Breast epithelium (tissue), 4 donors: ENCODE results near the gene DNAL4. TPM values are rescaled to one million over a fixed set of nuclear protein-coding genes. Genes with fewer than 3 reads are reported as not detected.
A peak's percentile ranks its signal among the peaks of the same experiment; 100 is the strongest.

ENCODE experiments used
- DNase-seq, 2 donors: peaks; one replicate each; pipeline ENCODE4 v3.0.0-alpha.2; 2019; ENCODE audit warnings: low spot score in 2 of 2
- H3K27ac ChIP-seq, 2 donors: fragments of 200-600 bp; sonication (generic) in 1 of 2; one replicate each; pipeline ENCODE4 v1.5.1; 2016 to 2019; ENCODE audit warnings: mild to moderate bottlenecking in 1 of 2
- H3K27me3 ChIP-seq, 2 donors: fragments of 200-600 bp; sonication (generic) in 1 of 2; one replicate each; pipeline versions ENCODE4 v1.5.1 to v1.6.0; 2017 to 2019; ENCODE audit warnings: control low read depth in 1 of 2, mild to moderate bottlenecking in 1 of 2
- H3K36me3 ChIP-seq: fragments of 200-600 bp; one replicate; pipeline ENCODE4 v1.5.1; 2019
- H3K4me1 ChIP-seq, 2 donors: fragments of 200-600 bp; sonication (generic); one replicate each; pipeline ENCODE4 v1.5.1; 2016 to 2019; ENCODE audit warnings: control low read depth in 1 of 2
- H3K4me3 ChIP-seq, 3 donors: fragments of 200-600 bp; sonication (generic); 1 replicate in 2 of 3; 2 replicates in 1 of 3; pipeline ENCODE4 v1.5.1; 2016 to 2019; ENCODE audit warnings: mild to moderate bottlenecking in 3 of 3, moderate library complexity in 2 of 3
- H3K9me3 ChIP-seq, 2 donors: fragments of 200-600 bp; sonication (generic) in 1 of 2; one replicate each; pipeline ENCODE4 v1.5.1; 2016 to 2019; ENCODE audit warnings: control low read depth in 1 of 2
- POLR2A ChIP-seq: fragments of 450-650 bp; IDR thresholded peaks from one replicate; pipeline ENCODE4 v1.6.1; 2016; ENCODE audit warnings: antibody characterized with exemption, mild to moderate bottlenecking, moderate library complexity
- POLR2AphosphoS5 ChIP-seq, 3 donors: sonication (generic); formaldehyde crosslinking; IDR thresholded peaks; one replicate each; pipeline ENCODE4 v1.6.1; 2017; ENCODE audit warnings: antibody characterized with exemption in 3 of 3
- intact Hi-C: fragments of 100-400 bp; cut with DNase I; formaldehyde crosslinking; loops from one replicate; pipeline ENCODE4 v1.15.1; 2023; ENCODE audit warnings: low total_unique reads
- total RNA-seq, 3 donors: library from RNA; depleted of rRNA; stranded (reverse); fragments of >200 nt; gene quantifications; one replicate each; pipeline ENCODE4 v1.1.0, GENCODE V29; 2016
- TF ChIP-seq, protein P1 (sequence below), 3 donors: fragments of 450-650 bp; IDR thresholded peaks; one replicate each; pipeline ENCODE4 v1.5.1; 2016 to 2017; ENCODE audit warnings: antibody characterized with exemption in 3 of 3, mild to moderate bottlenecking in 3 of 3, moderate library complexity in 3 of 3

The DNAL4 gene
- total RNA-seq, 3 donors from 2014 or later, result 17.8 to 31.2 (median 21.3) TPM

DNA sequence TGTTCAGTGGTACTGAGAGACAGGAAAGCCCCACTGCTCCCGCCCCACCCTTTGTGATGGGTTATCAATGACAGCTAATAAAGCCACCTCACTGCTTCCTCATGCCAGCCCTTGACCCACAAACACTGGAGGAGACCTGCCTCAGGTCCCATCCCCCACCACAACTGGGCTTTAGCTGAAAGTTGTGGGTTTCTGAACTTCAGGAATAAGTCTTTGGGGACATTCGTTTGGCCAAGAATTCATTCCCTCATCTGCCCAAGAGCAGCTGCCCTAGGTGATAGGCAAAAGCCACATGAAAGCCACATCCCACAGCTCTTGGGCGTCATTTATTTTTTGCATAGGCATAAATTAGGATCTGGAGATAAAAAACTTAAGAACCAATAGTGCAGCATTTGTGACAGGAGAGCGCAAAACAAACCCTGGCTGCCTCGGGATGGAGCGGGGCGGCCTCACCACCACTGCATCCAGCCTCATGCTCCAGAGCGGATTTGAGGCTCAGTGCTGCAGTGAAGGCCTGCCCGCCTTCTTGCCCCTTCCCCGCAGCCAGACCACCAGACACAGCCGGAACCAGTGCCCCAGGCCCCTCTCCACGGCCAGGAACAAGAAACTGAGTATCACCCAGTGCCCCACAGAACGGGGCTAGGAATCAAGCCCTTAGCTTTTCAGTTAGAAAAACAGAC is 59.4 kb downstream of the DNAL4 start:
- TF ChIP-seq POLR2AphosphoS5 (IDR thresholded peaks at IDR 0.05) (no peak), POLR2A (no peak)
- TF ChIP-seq, protein P1, sequence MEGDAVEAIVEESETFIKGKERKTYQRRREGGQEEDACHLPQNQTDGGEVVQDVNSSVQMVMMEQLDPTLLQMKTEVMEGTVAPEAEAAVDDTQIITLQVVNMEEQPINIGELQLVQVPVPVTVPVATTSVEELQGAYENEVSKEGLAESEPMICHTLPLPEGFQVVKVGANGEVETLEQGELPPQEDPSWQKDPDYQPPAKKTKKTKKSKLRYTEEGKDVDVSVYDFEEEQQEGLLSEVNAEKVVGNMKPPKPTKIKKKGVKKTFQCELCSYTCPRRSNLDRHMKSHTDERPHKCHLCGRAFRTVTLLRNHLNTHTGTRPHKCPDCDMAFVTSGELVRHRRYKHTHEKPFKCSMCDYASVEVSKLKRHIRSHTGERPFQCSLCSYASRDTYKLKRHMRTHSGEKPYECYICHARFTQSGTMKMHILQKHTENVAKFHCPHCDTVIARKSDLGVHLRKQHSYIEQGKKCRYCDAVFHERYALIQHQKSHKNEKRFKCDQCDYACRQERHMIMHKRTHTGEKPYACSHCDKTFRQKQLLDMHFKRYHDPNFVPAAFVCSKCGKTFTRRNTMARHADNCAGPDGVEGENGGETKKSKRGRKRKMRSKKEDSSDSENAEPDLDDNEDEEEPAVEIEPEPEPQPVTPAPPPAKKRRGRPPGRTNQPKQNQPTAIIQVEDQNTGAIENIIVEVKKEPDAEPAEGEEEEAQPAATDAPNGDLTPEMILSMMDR (IDR thresholded peaks at IDR 0.05), result no peak
- Histone ChIP-seq H3K4me1 (peaks cover 12 to 20% of the 10 kb centered on the region in 2 donors), H3K36me3 (peaks cover 28% of the 10 kb centered on the region), H3K9me3 (no peaks in the 10 kb centered on the region), H3K27me3 (no peaks in the 10 kb centered on the region), H3K27ac (peak overlapping the region; percentile 81 to 87), H3K4me3 (no peak overlapping the region)
- intact Hi-C loops, result loop anchor here (5.0 kb wide), 1 partner anchor 558 kb away; no protein-coding TSS in a partner anchor
- DNase-seq, result no peak

DNA sequence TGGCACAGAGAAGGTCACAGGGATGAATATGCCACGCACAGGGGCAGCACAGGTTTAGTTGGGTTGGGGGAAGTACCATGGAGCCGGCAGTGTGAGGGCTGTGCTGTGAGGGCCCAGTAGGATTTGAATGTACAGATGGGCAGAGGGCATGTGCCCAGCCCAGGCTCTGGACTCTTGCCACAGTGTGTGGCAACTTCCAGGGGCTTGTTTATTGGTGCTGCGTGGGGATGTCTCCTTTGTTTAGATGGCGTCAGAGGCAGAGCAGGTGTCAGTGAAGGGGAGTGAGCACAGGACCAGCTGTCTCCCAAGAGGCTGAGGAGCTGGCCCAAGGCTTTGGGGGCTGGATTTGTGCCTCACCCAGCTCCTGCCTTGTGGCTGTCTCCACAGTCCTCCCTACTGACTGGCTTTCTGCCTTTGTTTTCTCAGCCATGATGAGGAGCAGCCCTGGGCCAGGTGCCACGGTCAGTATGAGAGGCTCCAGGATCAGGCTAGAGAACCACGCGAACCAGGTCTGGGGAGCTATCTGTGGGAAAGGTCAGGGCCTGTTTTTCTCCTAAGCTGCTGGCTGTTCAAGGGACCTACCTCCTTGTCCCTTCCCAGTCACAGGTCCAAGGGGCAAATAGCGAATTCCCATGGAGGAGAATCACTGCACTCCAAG is 60.1 kb downstream of the DNAL4 start:
- intact Hi-C loops, result loop anchor here (5.0 kb wide), 1 partner anchor 558 kb away; no protein-coding TSS in a partner anchor
- Histone ChIP-seq H3K27me3 (no peaks in the 10 kb centered on the region), H3K36me3 (peaks cover 32% of the 10 kb centered on the region), H3K27ac (peak overlapping the region; percentile 81 to 87), H3K4me1 (peaks cover 12 to 20% of the 10 kb centered on the region in 2 donors), H3K4me3 (no peak overlapping the region), H3K9me3 (no peaks in the 10 kb centered on the region)
- TF ChIP-seq, protein P1 (IDR thresholded peaks at IDR 0.05), result no peak
- TF ChIP-seq POLR2AphosphoS5 (IDR thresholded peaks at IDR 0.05) (no peak), POLR2A (no peak)
- DNase-seq, result peak; percentile 64 to 69

DNA sequence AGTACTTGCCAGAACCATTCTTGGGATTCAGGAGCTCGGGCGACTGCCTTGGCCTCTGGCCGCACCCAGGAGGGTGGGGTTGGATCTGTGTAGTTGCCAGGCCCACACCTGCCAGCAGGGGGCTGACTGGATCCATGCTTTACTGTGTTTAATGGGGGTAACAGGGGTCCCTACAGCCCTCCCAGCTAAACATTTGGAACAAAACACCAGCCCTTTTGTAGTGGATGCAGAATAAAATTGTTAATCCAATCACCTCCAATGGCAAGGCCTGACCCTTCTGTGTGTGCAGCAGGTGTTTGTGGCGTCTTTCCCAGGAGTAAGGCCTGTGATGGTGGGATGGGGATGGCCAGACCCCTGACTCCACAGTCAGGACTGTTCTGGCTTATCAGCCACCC is 60.6 kb downstream of the DNAL4 start:
- Histone ChIP-seq H3K27me3 (no peaks in the 10 kb centered on the region), H3K36me3 (peaks cover 30% of the 10 kb centered on the region), H3K27ac (peak overlapping the region; percentile 81 to 87), H3K4me3 (no peak overlapping the region), H3K9me3 (no peaks in the 10 kb centered on the region), H3K4me1 (peaks cover 12 to 20% of the 10 kb centered on the region in 2 donors)
- intact Hi-C loops, result loop anchor here (5.0 kb wide), 1 partner anchor 559 kb away; no protein-coding TSS in a partner anchor
- DNase-seq, result no peak
- TF ChIP-seq, protein P1 (IDR thresholded peaks at IDR 0.05), result peak; percentile 53 to 68 (median 55)
- TF ChIP-seq POLR2AphosphoS5 (IDR thresholded peaks at IDR 0.05) (peak in 1 of 3 donors; percentile 9), POLR2A (no peak)

DNA sequence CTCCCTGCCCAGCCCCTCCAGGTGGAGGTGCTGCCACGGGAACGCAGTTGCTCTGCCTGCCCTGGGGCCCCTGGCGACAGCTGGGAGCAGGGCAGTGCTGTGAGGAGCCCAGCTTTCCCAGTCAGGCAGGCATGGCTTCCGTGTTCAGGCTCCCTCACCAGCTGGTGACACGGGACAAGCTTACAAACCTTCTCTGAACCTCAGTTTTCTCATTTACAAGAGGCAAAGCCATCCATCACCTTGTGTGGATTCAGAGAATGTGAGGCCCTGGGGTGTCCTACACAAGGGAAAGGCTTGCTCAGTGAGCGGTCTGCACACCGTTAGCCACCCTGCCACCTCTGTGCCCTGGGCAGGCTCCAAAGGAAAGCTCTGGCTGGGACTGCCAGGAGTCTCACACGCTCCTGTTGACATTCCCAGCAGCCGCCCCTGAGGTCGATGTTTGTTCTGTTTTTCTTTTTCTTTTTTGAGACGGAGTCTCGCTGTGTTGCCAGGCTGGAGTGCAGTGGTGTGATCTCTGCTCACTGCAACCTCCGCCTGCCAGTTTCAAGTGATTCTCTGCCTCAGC is 61.6 kb downstream of the DNAL4 start:
- no peak overlapping the region for H3K4me3 ChIP-seq
- no peaks in the 10 kb centered on the region for H3K27me3 ChIP-seq
- H3K36me3 ChIP-seq, result peaks cover 20% of the 10 kb centered on the region
- TF ChIP-seq POLR2A (no peak), POLR2AphosphoS5 (IDR thresholded peaks at IDR 0.05) (peak in 1 of 3 donors; percentile 38)
- TF ChIP-seq, protein P1 (IDR thresholded peaks at IDR 0.05), result peak in 1 of 3 donors; percentile 33
- no peaks in the 10 kb centered on the region for H3K9me3 ChIP-seq
- H3K27ac ChIP-seq, result peak overlapping the region; percentile 81 to 87
- peaks cover 12 to 20% of the 10 kb centered on the region in 2 donors for H3K4me1 ChIP-seq
- peak in 1 of 2 donors; percentile 63 for DNase-seq
- intact Hi-C loops, result loop anchor here (5.0 kb wide), 1 partner anchor 560 kb away; no protein-coding TSS in a partner anchor
